ENCODE measurements around the gene CTCF. TPM values are rescaled to one million over a fixed set of nuclear protein-coding genes. Genes with fewer than 3 reads are reported as not detected.

CTCF gene
- polyA plus RNA-seq, 1 experiment = 24.4 TPM

DNA sequence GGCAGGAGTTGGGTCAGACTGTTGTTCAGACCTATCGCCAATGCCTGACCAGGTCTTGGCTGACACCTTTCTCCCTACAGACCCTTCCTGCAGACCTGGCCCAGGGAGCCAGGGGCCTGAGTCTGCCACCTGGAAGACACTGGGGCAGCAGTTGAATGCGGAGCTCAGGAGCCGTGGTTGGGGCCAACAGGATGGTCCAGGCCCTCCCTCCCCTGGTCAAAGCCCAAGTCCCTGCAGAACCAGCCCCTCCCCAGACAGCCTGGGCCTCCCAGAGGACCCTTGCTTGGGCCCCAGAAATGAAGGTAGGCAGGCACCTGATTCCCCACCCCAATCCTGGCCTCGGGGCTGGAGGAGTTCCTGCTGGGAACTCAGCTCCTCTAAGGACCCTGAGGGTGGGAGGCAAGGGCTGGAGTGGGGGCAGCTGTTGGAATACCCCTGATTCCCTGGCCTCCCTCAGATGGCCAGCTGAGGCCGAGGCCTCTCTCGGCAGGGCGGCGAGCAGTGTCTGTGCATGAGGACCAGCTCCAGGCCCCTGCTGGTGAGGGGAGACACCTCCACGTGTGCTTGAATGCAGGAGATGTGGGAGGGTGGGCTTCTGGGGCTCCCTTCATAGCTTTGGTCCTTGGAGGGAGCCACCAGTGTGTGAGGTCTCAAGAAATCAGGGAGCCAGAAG, 94.2 kb downstream of the CTCF start:
- no peak overlapping the region for H3K4me3 ChIP-seq (ENCODE audit: low read depth, low read length)
- DNase-seq (ENCODE audit: low read depth, low spot score) = no peak
- no peak overlapping the region for H3K27ac ChIP-seq (ENCODE audit: low read depth, low read length)
- ChIA-PET CTCF (interaction anchor here (1.2 kb wide), 1 partner anchor 11 kb away, joined by 3 read pairs; no protein-coding TSS in a partner anchor), POLR2A (no interaction called here)
- peaks cover 10% of the 10 kb centered on the region for H3K27me3 ChIP-seq (ENCODE audit: control insufficient read depth, insufficient read depth, low read length)
- TF ChIP-seq, protein P1, sequence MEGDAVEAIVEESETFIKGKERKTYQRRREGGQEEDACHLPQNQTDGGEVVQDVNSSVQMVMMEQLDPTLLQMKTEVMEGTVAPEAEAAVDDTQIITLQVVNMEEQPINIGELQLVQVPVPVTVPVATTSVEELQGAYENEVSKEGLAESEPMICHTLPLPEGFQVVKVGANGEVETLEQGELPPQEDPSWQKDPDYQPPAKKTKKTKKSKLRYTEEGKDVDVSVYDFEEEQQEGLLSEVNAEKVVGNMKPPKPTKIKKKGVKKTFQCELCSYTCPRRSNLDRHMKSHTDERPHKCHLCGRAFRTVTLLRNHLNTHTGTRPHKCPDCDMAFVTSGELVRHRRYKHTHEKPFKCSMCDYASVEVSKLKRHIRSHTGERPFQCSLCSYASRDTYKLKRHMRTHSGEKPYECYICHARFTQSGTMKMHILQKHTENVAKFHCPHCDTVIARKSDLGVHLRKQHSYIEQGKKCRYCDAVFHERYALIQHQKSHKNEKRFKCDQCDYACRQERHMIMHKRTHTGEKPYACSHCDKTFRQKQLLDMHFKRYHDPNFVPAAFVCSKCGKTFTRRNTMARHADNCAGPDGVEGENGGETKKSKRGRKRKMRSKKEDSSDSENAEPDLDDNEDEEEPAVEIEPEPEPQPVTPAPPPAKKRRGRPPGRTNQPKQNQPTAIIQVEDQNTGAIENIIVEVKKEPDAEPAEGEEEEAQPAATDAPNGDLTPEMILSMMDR (IDR thresholded peaks at IDR 0.05; ENCODE audit: low read depth, low read length) = no peak
- H3K9me3 ChIP-seq (ENCODE audit: control insufficient read depth, insufficient read depth, low read length) = no peaks in the 10 kb centered on the region; the same call in 1 of the 2 replicates

DNA sequence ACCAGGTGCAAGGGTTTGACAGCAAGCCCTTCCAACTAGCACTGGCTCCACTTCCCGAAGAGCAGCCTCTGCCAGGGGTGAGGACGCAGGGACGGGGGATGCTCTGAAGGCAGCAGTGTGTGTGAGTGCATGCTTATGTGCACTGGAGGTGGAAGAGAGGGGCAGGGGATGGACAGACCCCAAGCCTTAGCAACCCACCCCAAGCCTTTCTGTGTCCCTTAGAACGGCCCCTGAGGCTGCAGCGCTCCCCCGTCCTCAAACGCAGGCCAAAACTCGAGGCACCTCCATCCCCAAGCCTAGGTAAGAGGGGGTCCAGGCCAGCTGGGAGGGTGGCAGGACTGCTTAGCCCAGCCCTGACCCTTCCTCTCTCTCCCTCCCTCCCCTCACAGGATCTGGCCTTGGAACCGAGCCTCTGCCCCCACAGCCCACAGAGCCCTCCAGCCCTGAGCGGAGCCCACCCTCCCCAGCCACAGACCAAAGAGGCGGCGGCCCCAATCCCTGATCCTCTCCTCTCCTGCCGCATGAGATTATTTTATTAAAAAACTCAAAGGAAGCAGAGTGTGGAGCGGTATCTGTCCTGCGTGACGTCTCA, 94.8 kb downstream of the CTCF start:
- Histone ChIP-seq H3K27me3 (ENCODE audit: control insufficient read depth, insufficient read depth, low read length) (peaks cover 3% of the 10 kb centered on the region), H3K4me3 (ENCODE audit: low read depth, low read length) (no peak overlapping the region), H3K27ac (ENCODE audit: low read depth, low read length) (no peak overlapping the region), H3K9me3 (ENCODE audit: control insufficient read depth, insufficient read depth, low read length) (no peaks in the 10 kb centered on the region; the same call in 1 of the 2 replicates)
- ChIA-PET CTCF (interaction anchor here (1.2 kb wide), 1 partner anchor 10 kb away, joined by 3 read pairs; no protein-coding TSS in a partner anchor), POLR2A (interaction anchor here (1.1 kb wide), 1 partner anchor 95 kb away, joined by 3 read pairs; the partner anchor contains the start of gene CTCF)
- TF ChIP-seq, protein P1 (IDR thresholded peaks at IDR 0.05; ENCODE audit: low read depth, low read length) = no peak
- no peak for DNase-seq (ENCODE audit: low read depth, low spot score)

DNA sequence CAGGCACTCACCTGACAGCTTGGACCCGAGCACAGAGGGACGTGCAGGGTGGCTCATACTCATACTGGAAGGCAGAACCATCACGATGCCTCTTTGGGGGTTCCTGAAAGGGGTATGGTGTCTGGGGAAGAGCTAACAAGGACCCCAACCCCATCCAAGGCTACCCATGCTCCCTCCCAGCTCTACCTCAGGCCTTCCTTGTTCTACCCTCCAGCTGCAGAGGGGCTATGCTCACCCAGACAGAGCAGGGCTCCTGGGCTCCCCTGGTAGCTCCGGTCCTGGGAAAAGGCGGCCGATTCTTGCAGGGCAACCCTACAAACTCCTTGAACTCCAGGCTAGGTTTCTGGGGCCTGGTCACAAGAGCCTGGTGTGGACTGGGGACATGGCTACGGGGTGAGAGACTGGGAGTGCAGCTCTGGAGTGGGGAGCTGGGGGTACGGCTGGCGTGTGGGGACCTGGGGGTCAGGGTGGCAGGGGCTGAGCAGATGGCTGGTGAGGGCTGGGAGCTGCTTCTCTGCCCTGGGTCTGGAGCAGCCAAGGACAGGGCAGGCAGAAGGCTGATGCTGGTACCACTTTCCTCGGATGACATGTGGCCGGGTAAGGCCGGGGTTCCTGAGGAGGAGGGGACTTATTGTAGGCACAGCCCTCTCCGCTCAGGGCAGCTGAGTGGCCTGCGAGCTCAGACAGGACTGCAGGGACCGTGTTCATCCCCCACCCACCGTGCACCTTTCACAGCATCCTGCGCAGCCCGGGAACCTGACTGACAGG, 95.6 kb downstream of the CTCF start:
- Histone ChIP-seq H3K27me3 (ENCODE audit: control insufficient read depth, insufficient read depth, low read length) (no peaks in the 10 kb centered on the region), H3K27ac (ENCODE audit: low read depth, low read length) (no peak overlapping the region), H3K9me3 (ENCODE audit: control insufficient read depth, insufficient read depth, low read length) (no peaks in the 10 kb centered on the region; the same call in 1 of the 2 replicates), H3K4me3 (ENCODE audit: low read depth, low read length) (no peak overlapping the region)
- DNase-seq (ENCODE audit: low read depth, low spot score) = no peak
- CTCF ChIA-PET = interaction anchor here (2.0 kb wide), 1 partner anchor 137 kb away, joined by 5 read pairs; no protein-coding TSS in a partner anchor
- POLR2A ChIA-PET = interaction anchor here (1.1 kb wide), 1 partner anchor 96 kb away, joined by 3 read pairs; the partner anchor contains the start of gene CTCF
- TF ChIP-seq, protein P1 (IDR thresholded peaks at IDR 0.05; ENCODE audit: low read depth, low read length) = no peak

DNA sequence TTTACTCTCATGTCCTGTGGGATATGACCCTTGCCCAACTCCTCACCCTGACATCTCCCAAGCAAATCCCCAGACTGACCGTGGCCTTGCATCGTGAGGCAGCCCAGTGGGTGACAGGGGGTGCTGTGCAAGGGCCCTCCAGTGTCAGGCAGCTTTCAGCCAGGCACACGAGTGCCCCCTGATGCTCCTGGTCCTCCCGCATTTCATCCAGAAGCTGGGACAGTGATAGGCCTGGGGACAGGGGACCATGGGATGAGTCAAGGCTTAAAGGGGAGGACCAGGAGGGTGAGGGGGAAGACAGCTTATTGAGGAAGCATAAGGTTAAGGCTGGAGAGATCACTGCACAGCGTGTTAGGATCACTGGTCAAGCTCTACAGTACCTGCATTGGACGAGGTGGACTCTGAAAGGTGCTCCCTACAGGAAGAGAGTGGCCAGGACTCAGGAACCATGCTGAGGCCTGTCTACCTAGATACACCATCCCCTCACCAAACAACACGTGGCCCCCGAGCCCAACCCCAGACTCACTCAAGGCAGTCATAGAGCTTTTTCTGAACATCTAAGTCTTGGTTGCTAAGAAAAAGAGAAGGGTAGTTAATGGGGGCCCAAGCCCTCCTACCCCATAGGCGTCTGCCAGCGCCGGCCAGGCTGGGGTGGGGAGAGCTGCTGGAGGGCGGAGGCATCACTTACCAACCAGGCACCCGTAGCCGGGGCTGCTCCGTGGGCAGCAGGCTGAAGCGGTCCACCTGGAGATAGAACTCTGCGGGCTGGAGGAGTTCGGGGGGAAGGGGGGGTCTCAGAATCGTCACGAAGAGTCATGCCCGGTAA, 96.7 kb downstream of the CTCF start:
- CTCF ChIA-PET = interaction anchor here (0.6 to 2.0 kb wide), 3 partner anchors 8 to 142 kb away, joined by 3 to 5 read pairs (median 3); no protein-coding TSS in a partner anchor
- POLR2A ChIA-PET = interaction anchor here (1.3 to 1.9 kb wide), 2 partner anchors 8 to 138 kb away, joined by 3 to 12 read pairs; no protein-coding TSS in a partner anchor

More for the DNA sequence above, 96.7 kb downstream of the CTCF start:
- no peak overlapping the region for H3K27ac ChIP-seq (ENCODE audit: low read depth, low read length)
- TF ChIP-seq, protein P1 (IDR thresholded peaks at IDR 0.05; ENCODE audit: low read depth, low read length) = no peak
- no peak for DNase-seq (ENCODE audit: low read depth, low spot score)
- H3K9me3 ChIP-seq (ENCODE audit: control insufficient read depth, insufficient read depth, low read length) = no peaks in the 10 kb centered on the region; the same call in 1 of the 2 replicates
- no peaks in the 10 kb centered on the region for H3K27me3 ChIP-seq (ENCODE audit: control insufficient read depth, insufficient read depth, low read length)
- H3K4me3 ChIP-seq (ENCODE audit: low read depth, low read length) = peak overlapping the region; percentile 92
